ENCODE measurements around the gene NTNG2. TPM values are rescaled to one million over a fixed set of nuclear protein-coding genes. Genes with fewer than 3 reads are reported as not detected.

NTNG2 gene
- total RNA-seq, 1 donor from 2014 or later = 2.5 TPM

DNA sequence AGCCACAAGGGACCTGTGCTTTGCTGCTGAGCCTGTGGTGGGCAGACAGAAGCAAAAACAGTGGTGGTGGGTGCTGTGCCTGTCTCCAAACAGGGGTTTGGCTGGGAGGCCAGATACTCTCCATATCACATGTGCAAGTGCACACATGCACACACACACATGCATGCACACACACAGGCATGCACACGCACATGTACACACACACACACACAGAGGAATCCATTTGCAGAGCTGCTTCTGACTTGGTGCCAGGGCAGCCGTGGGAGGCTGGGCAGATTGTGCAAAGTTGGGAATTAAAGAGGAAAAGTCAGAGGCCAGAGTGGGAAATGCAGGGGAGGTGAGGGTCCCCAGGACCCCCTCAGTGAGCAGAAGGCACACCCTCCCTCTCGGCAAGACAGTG lies 71.3 kb downstream of the NTNG2 start:
- H3K36me3 ChIP-seq (ENCODE audit: insufficient read depth, low read length) = no peaks in the 10 kb centered on the region
- Mint-ChIP-seq H3K36me3 (ENCODE audit: low read depth, unreplicated experiment) (peaks cover 2% of the 10 kb centered on the region), H3K4me3 (ENCODE audit: unreplicated experiment) (no peak overlapping the region), H3K4me1 (ENCODE audit: low read depth, unreplicated experiment) (no peaks in the 10 kb centered on the region), H3K27ac (ENCODE audit: unreplicated experiment) (peak overlapping the region; percentile 63), H3K9me3 (ENCODE audit: unreplicated experiment) (no peaks in the 10 kb centered on the region), H3K27me3 (ENCODE audit: low read depth, unreplicated experiment) (peaks cover 68% of the 10 kb centered on the region)
- TF ChIP-seq EZH2 (IDR thresholded peaks at IDR 0.05; ENCODE audit: insufficient read depth, low read length) = no peak
- TF ChIP-seq, protein P1, sequence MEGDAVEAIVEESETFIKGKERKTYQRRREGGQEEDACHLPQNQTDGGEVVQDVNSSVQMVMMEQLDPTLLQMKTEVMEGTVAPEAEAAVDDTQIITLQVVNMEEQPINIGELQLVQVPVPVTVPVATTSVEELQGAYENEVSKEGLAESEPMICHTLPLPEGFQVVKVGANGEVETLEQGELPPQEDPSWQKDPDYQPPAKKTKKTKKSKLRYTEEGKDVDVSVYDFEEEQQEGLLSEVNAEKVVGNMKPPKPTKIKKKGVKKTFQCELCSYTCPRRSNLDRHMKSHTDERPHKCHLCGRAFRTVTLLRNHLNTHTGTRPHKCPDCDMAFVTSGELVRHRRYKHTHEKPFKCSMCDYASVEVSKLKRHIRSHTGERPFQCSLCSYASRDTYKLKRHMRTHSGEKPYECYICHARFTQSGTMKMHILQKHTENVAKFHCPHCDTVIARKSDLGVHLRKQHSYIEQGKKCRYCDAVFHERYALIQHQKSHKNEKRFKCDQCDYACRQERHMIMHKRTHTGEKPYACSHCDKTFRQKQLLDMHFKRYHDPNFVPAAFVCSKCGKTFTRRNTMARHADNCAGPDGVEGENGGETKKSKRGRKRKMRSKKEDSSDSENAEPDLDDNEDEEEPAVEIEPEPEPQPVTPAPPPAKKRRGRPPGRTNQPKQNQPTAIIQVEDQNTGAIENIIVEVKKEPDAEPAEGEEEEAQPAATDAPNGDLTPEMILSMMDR (IDR thresholded peaks at IDR 0.05; ENCODE audit: insufficient read depth, low read depth, low read length) = no peak
- no peak overlapping the region for H3K27ac ChIP-seq (ENCODE audit: low read depth, low read length)
- no peak overlapping the region for H3K9ac ChIP-seq (ENCODE audit: low read length)
- no peaks in the 10 kb centered on the region for H3K9me3 ChIP-seq (ENCODE audit: insufficient read depth, low read depth, low read length)
- H3K79me2 ChIP-seq (ENCODE audit: insufficient read depth, low read length) = no peaks in the 10 kb centered on the region
- FAIRE-seq (no peak), DNase-seq (ENCODE audit: low read depth) (no peak)
- H3K4me3 ChIP-seq (ENCODE audit: insufficient read depth, low read depth, low read length) = no peak overlapping the region
- H4K20me1 ChIP-seq (ENCODE audit: insufficient read depth, low read length) = peaks cover 15% of the 10 kb centered on the region
- no peak overlapping the region for H2AFZ ChIP-seq (ENCODE audit: low read depth, low read length)
- no peaks in the 10 kb centered on the region for H3K4me1 ChIP-seq (ENCODE audit: insufficient read depth, low read length)
- H3K27me3 ChIP-seq (ENCODE audit: insufficient read depth, low read length) = peaks cover 24% of the 10 kb centered on the region
- no peak overlapping the region for H3K4me2 ChIP-seq (ENCODE audit: low read length)

DNA sequence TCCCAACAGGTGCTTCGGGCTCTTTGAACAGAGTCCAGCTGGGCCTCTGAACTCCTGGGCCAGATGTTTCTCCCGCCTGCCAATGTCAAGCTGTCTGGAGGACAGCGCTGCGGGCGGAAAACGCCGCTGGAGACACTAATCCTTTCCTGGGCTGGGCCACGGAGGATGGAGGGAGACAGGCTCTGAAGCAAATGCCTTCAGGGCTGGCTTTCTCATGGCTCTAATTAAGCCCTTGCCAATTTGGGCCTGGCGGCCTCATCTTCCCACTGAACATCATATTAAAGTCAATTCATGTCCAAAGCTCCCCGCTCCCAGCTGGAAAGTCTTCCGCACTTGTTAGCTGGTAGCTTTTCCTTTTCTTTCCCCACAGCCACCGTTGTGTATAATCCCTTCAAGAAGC lies 72.7 kb downstream of the NTNG2 start:
- H2AFZ ChIP-seq (ENCODE audit: low read depth, low read length) = no peak overlapping the region
- no peak overlapping the region for H3K4me3 Mint-ChIP-seq (ENCODE audit: unreplicated experiment)
- no peaks in the 10 kb centered on the region for H3K4me1 ChIP-seq (ENCODE audit: insufficient read depth, low read length)
- H3K27ac ChIP-seq (ENCODE audit: low read depth, low read length) = no peak overlapping the region
- H3K9ac ChIP-seq (ENCODE audit: low read length) = no peak overlapping the region
- H3K27me3 ChIP-seq (ENCODE audit: insufficient read depth, low read length) = peaks cover 28% of the 10 kb centered on the region
- H3K27ac Mint-ChIP-seq (ENCODE audit: unreplicated experiment) = no peak overlapping the region
- TF ChIP-seq EZH2 (IDR thresholded peaks at IDR 0.05; ENCODE audit: insufficient read depth, low read length) = peak; percentile 43
- TF ChIP-seq, protein P1 (IDR thresholded peaks at IDR 0.05; ENCODE audit: insufficient read depth, low read depth, low read length) = no peak
- H3K27me3 Mint-ChIP-seq (ENCODE audit: low read depth, unreplicated experiment) = peaks cover 66% of the 10 kb centered on the region
- no peaks in the 10 kb centered on the region for H3K79me2 ChIP-seq (ENCODE audit: insufficient read depth, low read length)
- H4K20me1 ChIP-seq (ENCODE audit: insufficient read depth, low read length) = peaks cover 15% of the 10 kb centered on the region
- no peaks in the 10 kb centered on the region for H3K36me3 Mint-ChIP-seq (ENCODE audit: low read depth, unreplicated experiment)
- no peaks in the 10 kb centered on the region for H3K36me3 ChIP-seq (ENCODE audit: insufficient read depth, low read length)
- no peaks in the 10 kb centered on the region for H3K4me1 Mint-ChIP-seq (ENCODE audit: low read depth, unreplicated experiment)
- FAIRE-seq = no peak
- H3K9me3 Mint-ChIP-seq (ENCODE audit: unreplicated experiment) = no peaks in the 10 kb centered on the region
- no peaks in the 10 kb centered on the region for H3K9me3 ChIP-seq (ENCODE audit: insufficient read depth, low read depth, low read length)
- H3K4me2 ChIP-seq (ENCODE audit: low read length) = no peak overlapping the region
- no peak for DNase-seq (ENCODE audit: low read depth)
- no peak overlapping the region for H3K4me3 ChIP-seq (ENCODE audit: insufficient read depth, low read depth, low read length)

DNA sequence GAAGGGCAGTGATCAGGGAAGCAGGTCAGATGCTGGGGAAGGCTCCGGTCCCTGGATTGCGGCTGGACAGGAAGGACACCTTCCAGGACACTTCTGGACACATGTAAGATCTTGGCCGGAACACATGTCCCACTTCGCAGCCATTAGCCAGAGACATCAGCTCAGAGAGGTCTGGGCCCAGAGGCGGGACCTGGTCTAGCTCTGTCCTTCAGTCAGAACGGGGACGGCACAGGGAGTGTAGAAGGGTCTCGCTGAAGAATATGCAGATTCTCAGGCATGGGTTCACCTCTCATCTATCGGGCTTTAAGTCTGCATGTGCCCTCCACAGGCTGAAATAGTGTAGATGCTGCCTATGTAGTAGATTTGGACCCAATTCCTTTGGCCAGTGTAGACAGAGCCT lies 73.3 kb downstream of the NTNG2 start:
- Histone ChIP-seq H3K9ac (ENCODE audit: low read length) (no peak overlapping the region), H3K4me2 (ENCODE audit: low read length) (no peak overlapping the region), H3K36me3 (ENCODE audit: insufficient read depth, low read length) (no peaks in the 10 kb centered on the region), H3K27me3 (ENCODE audit: insufficient read depth, low read length) (peaks cover 31% of the 10 kb centered on the region), H3K79me2 (ENCODE audit: insufficient read depth, low read length) (no peaks in the 10 kb centered on the region), H2AFZ (ENCODE audit: low read depth, low read length) (no peak overlapping the region), H4K20me1 (ENCODE audit: insufficient read depth, low read length) (peaks cover 15% of the 10 kb centered on the region), H3K27ac (ENCODE audit: low read depth, low read length) (no peak overlapping the region), H3K9me3 (ENCODE audit: insufficient read depth, low read depth, low read length) (no peaks in the 10 kb centered on the region), H3K4me1 (ENCODE audit: insufficient read depth, low read length) (no peaks in the 10 kb centered on the region), H3K4me3 (ENCODE audit: insufficient read depth, low read depth, low read length) (no peak overlapping the region)
- Mint-ChIP-seq H3K4me1 (ENCODE audit: low read depth, unreplicated experiment) (no peaks in the 10 kb centered on the region), H3K27me3 (ENCODE audit: low read depth, unreplicated experiment) (peaks cover 69% of the 10 kb centered on the region), H3K9me3 (ENCODE audit: unreplicated experiment) (no peaks in the 10 kb centered on the region), H3K36me3 (ENCODE audit: low read depth, unreplicated experiment) (no peaks in the 10 kb centered on the region), H3K27ac (ENCODE audit: unreplicated experiment) (no peak overlapping the region), H3K4me3 (ENCODE audit: unreplicated experiment) (no peak overlapping the region)
- DNase-seq (ENCODE audit: low read depth) (no peak), FAIRE-seq (no peak)
- TF ChIP-seq EZH2 (IDR thresholded peaks at IDR 0.05; ENCODE audit: insufficient read depth, low read length) = no peak
- TF ChIP-seq, protein P1 (IDR thresholded peaks at IDR 0.05; ENCODE audit: insufficient read depth, low read depth, low read length) = no peak
